GM15510 (cell line): ENCODE data around the gene CHST5.
A peak's percentile ranks its signal among the peaks of the same experiment; 100 is the strongest.

Experiments used
- POLR2A ChIP-seq: IDR thresholded peaks from 3 replicates; pipeline ENCODE4 v1.6.1; 2011; ENCODE audit warnings: borderline replicate concordance; ENCODE audit not compliant: insufficient read length; ENCODE audit errors: extremely low read depth

Gene CHST5

GRCh38 chr16:75529056-75529905 is 6.6 kb downstream of the CHST5 start:
- TF ChIP-seq POLR2A = no peak

GRCh38 chr16:75527825-75528299 is 8.0 kb downstream of the CHST5 start:
- no peak for TF ChIP-seq POLR2A

GRCh38 chr16:75526032-75526790 is 9.7 kb downstream of the CHST5 start:
- TF ChIP-seq POLR2A = no peak

- TF ChIP-seq POLR2A = no peak
These were observed 16.7 kb downstream of the CHST5 start for GRCh38 chr16:75519175-75519574.

DNA sequence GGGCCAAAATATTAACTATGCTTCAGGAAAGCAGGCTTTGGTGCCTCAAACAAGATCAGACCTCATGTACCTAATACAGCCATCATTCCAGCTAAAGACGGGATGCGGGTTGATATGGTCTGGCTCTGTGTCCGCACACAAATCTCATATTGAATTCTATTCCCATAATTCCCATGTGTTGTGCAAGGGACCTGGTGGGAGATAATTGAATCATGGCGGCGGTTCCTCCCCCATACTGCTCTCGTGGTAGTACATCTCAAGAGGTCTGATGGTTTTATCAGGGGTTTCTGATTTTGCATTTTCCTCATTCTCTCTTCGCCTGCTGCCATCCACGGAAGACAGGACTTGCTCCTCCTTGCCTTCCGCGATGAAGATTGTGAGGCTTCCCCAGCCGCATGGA is 21.6 kb downstream of the CHST5 start:
- no peak for TF ChIP-seq POLR2A

GRCh38 chr16:75506574-75506973 is 29.3 kb downstream of the CHST5 start:
- no peak for TF ChIP-seq POLR2A

- no peak for TF ChIP-seq POLR2A
These were observed 29.8 kb downstream of the CHST5 start for GRCh38 chr16:75506107-75506506.

DNA sequence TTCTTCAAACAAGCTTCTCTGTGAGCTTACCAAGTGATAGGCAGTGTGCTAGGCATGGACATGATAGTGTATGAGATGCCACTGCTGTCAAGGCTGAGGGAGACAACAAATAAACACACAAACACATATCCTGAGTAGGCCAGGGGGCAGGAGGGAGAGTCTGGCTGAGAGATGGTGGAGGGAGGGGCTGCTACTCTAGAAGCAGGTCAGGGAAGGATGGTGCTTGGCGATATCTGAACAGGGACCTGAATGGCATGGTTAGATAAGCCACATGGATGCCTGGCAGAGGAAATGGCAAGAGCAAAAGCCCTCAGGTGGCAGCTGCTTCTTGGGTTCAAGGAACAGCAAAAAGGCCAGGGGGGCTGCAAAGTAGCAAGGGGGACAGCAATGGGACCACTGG is 32.1 kb downstream of the CHST5 start:
- no peak for TF ChIP-seq POLR2A

GRCh38 chr16:75502916-75503605 is 32.8 kb downstream of the CHST5 start:
- no peak for TF ChIP-seq POLR2A

DNA sequence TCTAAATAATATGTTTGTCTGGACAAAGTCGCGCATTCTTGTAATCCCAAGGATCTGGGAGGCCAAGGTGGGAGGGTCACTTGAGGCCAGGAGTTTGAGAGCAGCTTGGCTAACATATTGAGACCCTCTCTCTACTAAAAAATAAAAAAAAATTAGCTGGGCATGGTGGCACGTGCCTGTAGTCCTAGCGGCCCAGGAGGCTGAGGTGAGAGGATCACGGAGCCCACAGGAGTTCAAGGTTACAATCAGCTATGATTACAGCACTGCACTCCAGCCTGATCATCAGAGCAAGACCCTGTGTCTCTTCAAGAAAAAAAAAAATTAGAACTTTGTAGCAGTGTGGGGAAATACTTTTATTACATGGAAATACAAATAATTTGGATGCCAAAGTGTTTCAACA is 34.5 kb downstream of the CHST5 start:
- no peak for TF ChIP-seq POLR2A

GRCh38 chr16:75497558-75497957 is 38.4 kb downstream of the CHST5 start:
- TF ChIP-seq POLR2A = no peak

DNA sequence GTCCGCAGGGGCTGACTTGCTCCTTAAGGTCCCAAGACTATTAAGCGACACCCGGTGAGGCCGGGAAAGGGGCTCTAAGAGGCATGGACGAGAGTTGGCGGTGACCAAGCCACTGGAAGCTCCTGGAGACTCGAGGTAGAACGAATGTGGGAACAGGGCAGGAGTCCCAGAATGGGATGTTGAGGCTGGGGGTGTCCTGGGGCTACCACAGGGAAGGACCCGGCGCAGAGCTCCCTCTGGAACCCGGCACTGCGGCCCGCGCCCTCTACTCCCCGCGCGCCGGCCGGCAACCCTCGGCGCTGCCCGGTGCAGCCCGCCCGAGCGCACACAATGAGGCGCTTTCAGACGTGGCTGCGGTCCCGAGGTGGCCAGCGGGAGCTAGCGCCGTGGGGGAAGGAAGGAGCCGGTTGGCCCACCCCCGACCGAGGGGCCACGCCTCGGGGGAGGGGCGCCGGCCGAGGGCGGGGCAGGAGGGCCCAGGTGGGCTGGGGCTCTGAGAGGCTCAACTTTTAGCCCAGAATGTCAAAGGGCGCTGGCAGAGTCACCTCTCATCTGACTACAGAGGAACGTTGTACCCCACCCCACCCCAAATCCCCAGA is 40.7 kb downstream of the CHST5 start, which contains the start of gene CHST6:
TSS of gene CHST6 (minus strand) at position 366 of the 599 bp plus-strand sequence. CDS start 15,613 bp downstream, outside the sequence.
- TF ChIP-seq POLR2A = peak; percentile 25

DNA sequence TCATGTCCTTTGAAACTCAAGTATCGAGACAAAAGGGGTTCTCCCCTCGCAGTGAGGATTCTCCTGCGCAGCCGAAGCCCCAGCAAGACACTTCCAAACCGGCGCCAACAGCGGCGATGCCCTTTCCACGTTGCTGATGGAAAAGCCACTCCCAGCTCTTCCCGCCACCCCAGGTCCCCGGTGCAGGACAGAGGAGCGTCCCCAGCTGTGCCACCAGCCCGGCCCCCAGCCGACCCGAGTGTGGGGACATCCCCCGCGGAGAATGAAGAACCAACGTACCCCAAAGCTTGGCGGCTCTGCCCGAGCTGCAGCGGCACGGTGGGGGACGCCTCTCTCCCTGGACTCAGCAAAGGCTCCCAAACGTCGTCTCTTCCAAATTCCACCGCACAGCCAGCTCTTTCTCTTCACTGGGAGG is 41.2 kb downstream of the CHST5 start:
- no peak for TF ChIP-seq POLR2A

GRCh38 chr16:75494184-75494583 is 41.7 kb downstream of the CHST5 start:
- TF ChIP-seq POLR2A = no peak
